Endothelial cell (in vitro differentiated cells): Measurements from ENCODE around the gene FHDC1. TPM values are rescaled to one million over a fixed set of nuclear protein-coding genes. Genes with fewer than 3 reads are reported as not detected.

Experiments used
- DNase-seq: peaks from one replicate; pipeline ENCODE4 v3.0.0; 2021; ENCODE audit warnings: low spot score
- H3K27ac Mint-ChIP-seq: one replicate; pipeline ENCODE4 v1.8.0; 2021; ENCODE audit warnings: mixed read lengths, inconsistent platforms; ENCODE audit not compliant: unreplicated experiment
- H3K27me3 Mint-ChIP-seq: one replicate; pipeline ENCODE4 v1.8.0; 2021; ENCODE audit warnings: mild to moderate bottlenecking, moderate library complexity, mixed read lengths, inconsistent platforms; ENCODE audit not compliant: unreplicated experiment
- H3K36me3 Mint-ChIP-seq: one replicate; pipeline ENCODE4 v1.8.0; 2021; ENCODE audit warnings: mild to moderate bottlenecking, low read depth, mixed read lengths, inconsistent platforms; ENCODE audit not compliant: unreplicated experiment
- H3K4me1 Mint-ChIP-seq: one replicate; pipeline ENCODE4 v1.8.0; 2021; ENCODE audit warnings: mild to moderate bottlenecking, mixed read lengths, inconsistent platforms; ENCODE audit not compliant: unreplicated experiment
- H3K4me3 Mint-ChIP-seq: one replicate; pipeline ENCODE4 v1.8.0; 2021; ENCODE audit warnings: mild to moderate bottlenecking, mixed read lengths, inconsistent platforms; ENCODE audit not compliant: unreplicated experiment
- H3K9me3 Mint-ChIP-seq: one replicate; pipeline ENCODE4 v1.8.0; 2021; ENCODE audit warnings: mixed read lengths, inconsistent platforms; ENCODE audit not compliant: unreplicated experiment
- total RNA-seq: library from RNA; stranded (reverse); fragmentation: NEBNext Ultra II Directional; extraction: Animal tissue kit (Norgen Biotek cat#: 25700); gene quantifications from one replicate; pipeline ENCODE4 v1.2.1, GENCODE V29; 2021; ENCODE audit not compliant: unreplicated experiment
- TF ChIP-seq, protein P1 (sequence below): fragments of 200-600 bp; sonication (generic); IDR thresholded peaks from one replicate; pipeline ENCODE4 v1.5.0; 2021; ENCODE audit warnings: antibody characterized with exemption; ENCODE audit not compliant: unreplicated experiment

Gene FHDC1
- total RNA-seq, 1 donor from 2014 or later = 0.90 TPM

DNA sequence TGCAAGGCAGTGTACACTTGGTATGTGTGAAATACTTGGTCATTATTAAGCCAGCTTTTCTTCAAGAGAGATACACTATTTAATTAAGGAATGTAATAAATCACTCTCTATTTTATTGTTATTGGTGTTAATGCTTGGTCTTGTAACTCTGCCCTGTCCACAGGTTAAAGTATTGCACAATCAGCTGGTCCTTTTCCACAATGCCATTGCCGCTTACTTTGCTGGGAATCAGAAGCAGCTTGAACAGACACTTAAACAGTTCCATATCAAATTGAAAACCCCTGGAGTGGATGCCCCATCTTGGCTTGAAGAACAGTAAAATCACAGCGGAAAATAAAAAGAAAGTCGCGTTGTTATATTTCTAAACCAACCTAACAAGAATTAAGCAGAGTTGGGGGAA, 26.2 kb upstream of the FHDC1 start:
- no peak for DNase-seq
- peaks cover 9% of the 10 kb centered on the region for H3K4me1 Mint-ChIP-seq
- H3K27ac Mint-ChIP-seq = no peak overlapping the region
- no peaks in the 10 kb centered on the region for H3K27me3 Mint-ChIP-seq
- TF ChIP-seq, protein P1, sequence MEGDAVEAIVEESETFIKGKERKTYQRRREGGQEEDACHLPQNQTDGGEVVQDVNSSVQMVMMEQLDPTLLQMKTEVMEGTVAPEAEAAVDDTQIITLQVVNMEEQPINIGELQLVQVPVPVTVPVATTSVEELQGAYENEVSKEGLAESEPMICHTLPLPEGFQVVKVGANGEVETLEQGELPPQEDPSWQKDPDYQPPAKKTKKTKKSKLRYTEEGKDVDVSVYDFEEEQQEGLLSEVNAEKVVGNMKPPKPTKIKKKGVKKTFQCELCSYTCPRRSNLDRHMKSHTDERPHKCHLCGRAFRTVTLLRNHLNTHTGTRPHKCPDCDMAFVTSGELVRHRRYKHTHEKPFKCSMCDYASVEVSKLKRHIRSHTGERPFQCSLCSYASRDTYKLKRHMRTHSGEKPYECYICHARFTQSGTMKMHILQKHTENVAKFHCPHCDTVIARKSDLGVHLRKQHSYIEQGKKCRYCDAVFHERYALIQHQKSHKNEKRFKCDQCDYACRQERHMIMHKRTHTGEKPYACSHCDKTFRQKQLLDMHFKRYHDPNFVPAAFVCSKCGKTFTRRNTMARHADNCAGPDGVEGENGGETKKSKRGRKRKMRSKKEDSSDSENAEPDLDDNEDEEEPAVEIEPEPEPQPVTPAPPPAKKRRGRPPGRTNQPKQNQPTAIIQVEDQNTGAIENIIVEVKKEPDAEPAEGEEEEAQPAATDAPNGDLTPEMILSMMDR = no peak
- H3K36me3 Mint-ChIP-seq = peaks cover 17% of the 10 kb centered on the region
- H3K9me3 Mint-ChIP-seq = no peaks in the 10 kb centered on the region
- no peak overlapping the region for H3K4me3 Mint-ChIP-seq

DNA sequence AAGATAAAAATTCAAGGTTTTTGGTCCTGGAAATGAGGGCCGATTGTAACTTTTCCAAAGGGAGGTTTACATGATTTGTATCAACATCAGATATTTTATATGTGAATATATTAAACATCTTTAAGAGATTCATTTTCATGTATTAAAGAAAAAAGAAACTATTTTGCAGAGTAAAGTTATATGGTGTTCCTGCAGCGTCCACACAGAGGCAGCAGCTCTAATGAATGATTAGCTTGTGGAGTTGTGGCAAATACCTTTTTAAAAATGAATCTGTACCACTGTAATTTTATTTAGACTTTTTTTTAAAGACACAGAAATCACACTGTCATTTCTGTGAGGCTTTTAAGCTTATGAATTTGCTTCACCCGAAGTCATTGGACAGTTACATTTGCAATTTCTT, 25.6 kb upstream of the FHDC1 start:
- H3K4me1 Mint-ChIP-seq = peaks cover 9% of the 10 kb centered on the region
- TF ChIP-seq, protein P1 = no peak
- H3K27ac Mint-ChIP-seq = no peak overlapping the region
- no peak for DNase-seq
- H3K4me3 Mint-ChIP-seq = no peak overlapping the region
- no peaks in the 10 kb centered on the region for H3K27me3 Mint-ChIP-seq
- no peaks in the 10 kb centered on the region for H3K9me3 Mint-ChIP-seq
- peaks cover 17% of the 10 kb centered on the region for H3K36me3 Mint-ChIP-seq

DNA sequence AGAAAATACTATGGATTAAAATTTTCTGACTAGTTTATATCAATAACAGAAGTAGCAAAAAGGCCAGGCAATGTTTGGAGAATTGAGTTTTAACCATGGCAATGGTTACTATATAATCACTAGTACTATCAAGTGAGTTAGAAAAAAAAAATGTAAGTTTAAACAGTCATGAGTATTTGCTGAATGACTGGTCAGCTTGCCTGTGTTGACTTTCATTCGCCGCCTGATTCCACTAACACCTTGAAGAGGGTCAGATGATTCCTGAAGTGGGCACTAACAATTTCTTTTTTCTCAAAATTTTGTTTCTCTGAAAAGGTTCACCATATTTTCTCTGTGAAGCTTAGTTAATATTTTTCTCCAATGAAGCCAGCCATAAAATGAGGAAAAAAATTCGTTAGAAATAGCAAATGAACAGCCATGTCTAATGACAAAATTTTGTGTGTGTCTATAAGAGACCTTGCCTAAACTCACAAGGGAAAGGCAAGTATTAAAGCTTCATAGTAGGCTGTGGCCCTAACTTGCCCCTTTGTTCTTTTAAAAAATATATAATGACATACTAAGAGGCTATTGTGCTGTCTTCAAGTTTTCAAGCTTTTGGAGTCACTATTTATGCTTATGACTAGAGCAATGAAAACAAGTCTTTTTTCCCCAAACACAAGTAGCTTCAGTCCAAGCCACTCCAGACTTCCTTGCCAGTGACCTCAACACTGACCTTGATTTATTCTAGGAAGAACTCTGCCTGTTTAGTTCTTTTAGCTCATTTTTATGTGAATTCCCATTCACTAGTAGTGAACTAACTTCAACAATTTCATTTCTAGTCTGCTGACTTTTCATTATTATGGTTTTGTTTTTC, 18.4 kb upstream of the FHDC1 start:
- H3K9me3 Mint-ChIP-seq = peaks cover 10% of the 10 kb centered on the region
- DNase-seq = no peak
- H3K36me3 Mint-ChIP-seq = peaks cover 27% of the 10 kb centered on the region
- H3K27ac Mint-ChIP-seq = no peak overlapping the region
- H3K4me3 Mint-ChIP-seq = no peak overlapping the region
- no peaks in the 10 kb centered on the region for H3K4me1 Mint-ChIP-seq
- no peaks in the 10 kb centered on the region for H3K27me3 Mint-ChIP-seq
- TF ChIP-seq, protein P1 = no peak

DNA sequence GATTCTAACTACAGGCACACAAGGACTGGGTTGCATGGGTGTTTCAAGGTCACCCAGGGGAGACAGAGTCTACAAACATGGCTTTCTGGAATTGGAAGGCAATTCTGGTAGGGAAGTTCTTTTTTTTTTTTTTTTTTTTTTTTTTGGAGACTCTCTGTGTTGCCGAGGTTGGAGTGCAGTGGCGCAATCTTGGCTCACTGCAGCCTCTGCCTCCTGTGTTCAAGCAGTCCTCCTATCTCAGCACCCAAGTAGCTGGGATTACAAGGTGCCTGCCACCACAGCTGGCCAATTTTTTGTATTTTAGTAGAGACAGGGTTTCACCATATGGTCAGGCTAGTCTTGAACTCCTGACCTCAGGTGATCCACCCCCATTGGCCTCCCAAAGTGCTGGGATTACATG, 16.3 kb upstream of the FHDC1 start:
- Mint-ChIP-seq H3K27me3 (no peaks in the 10 kb centered on the region), H3K27ac (no peak overlapping the region), H3K36me3 (peaks cover 27% of the 10 kb centered on the region), H3K4me1 (no peaks in the 10 kb centered on the region), H3K4me3 (no peak overlapping the region), H3K9me3 (peaks cover 10% of the 10 kb centered on the region)
- DNase-seq = no peak
- TF ChIP-seq, protein P1 = no peak

DNA sequence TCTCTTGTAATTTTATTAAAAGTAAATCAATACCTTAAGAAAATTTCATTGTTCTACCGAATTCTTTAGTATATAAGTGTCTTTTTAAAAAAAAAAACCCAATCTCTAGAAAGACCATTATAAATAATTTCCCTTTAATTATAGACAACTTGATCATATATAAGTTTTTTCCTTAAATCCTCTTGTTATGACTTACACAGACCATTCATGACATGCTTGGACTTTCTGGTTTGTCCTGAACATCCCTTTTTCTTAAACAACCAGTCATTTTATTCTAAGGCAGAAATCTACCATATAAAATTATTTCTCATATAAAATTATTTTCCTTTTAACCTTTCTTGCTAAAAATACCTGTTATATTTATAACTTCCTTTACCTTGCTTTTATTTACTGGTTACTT, 15.4 kb upstream of the FHDC1 start:
- no peak for DNase-seq
- Mint-ChIP-seq H3K27me3 (no peaks in the 10 kb centered on the region), H3K9me3 (peaks cover 10% of the 10 kb centered on the region), H3K4me1 (no peaks in the 10 kb centered on the region), H3K27ac (no peak overlapping the region), H3K36me3 (peaks cover 27% of the 10 kb centered on the region), H3K4me3 (no peak overlapping the region)
- TF ChIP-seq, protein P1 = no peak
